Adrenal gland (tissue), 12 donors: ENCODE results near the gene ERICH6. TPM values are rescaled to one million over a fixed set of nuclear protein-coding genes. Genes with fewer than 3 reads are reported as not detected.

Source experiments
- DNase-seq, 7 donors: peaks; one replicate each; pipeline ENCODE4 v3.0.0-alpha.2; 2019 to 2020
- H3K27ac ChIP-seq, 5 donors: fragments of 200-600 bp; sonication (generic) in 4 of 5; 1 replicate in 3 of 5; 2 replicates in 2 of 5; pipeline versions ENCODE4 v1.5.1 to v1.8.0; 2016 to 2020; ENCODE audit warnings: mild to moderate bottlenecking in 1 of 5
- H3K27me3 ChIP-seq: fragments of 200-600 bp; 2 replicates; pipeline ENCODE4 v1.8.0; 2021
- H3K36me3 ChIP-seq, 2 donors: fragments of 200-600 bp; replicated peaks in 1 of 2; 1 replicate in 1 of 2; 2 replicates in 1 of 2; pipeline versions ENCODE4 v1.5.1 to v1.8.0; 2018 to 2022
- H3K4me1 ChIP-seq, 2 donors: fragments of 200-600 bp; replicated peaks in 1 of 2; 1 replicate in 1 of 2; 2 replicates in 1 of 2; pipeline versions ENCODE4 v1.5.1 to v1.8.0; 2018 to 2021
- H3K4me3 ChIP-seq, 4 donors: fragments of 200-600 bp; sonication (generic) in 3 of 4; one replicate each; pipeline ENCODE4 v1.5.1; 2016 to 2018
- H3K9me3 ChIP-seq, 3 donors: fragments of 200-600 bp; sonication (generic) in 1 of 3; replicated peaks in 1 of 3; 1 replicate in 2 of 3; 2 replicates in 1 of 3; pipeline versions ENCODE4 v1.5.1 to v1.8.0; 2016 to 2021
- CTCF ChIP-seq, 6 experiments: fragments of 450-650 bp in 4 of 6; fragments of 200-600 bp in 2 of 6; sonication (generic) in 1 of 6; IDR thresholded peaks; 1 replicate in 5 of 6; 2 replicates in 1 of 6; pipeline versions ENCODE4 v1.5.1 to v1.8.0; 2016 to 2021; ENCODE audit warnings: antibody characterized with exemption in 6 of 6, mild to moderate bottlenecking in 2 of 6, moderate library complexity in 1 of 6
- POLR2A ChIP-seq, 2 donors: fragments of 450-650 bp; IDR thresholded peaks; one replicate each; pipeline ENCODE4 v1.6.1; 2017; ENCODE audit warnings: antibody characterized with exemption in 2 of 2, mild to moderate bottlenecking in 2 of 2, moderate library complexity in 1 of 2
- WGBS, 4 donors: extraction: QIAGEN DNeasy Blood & Tissue Kit in 2 of 4; methylation state at CpG; one replicate each; pipeline versions ENCODE4 v1.1.5 to v1.1.7; 2013 to 2017; 5-methylcytosine and 5-hydroxymethylcytosine counted together
- intact Hi-C, 2 donors: fragments of 100-400 bp; cut with DNase I; formaldehyde crosslinking; loops; one replicate each; pipeline versions ENCODE4 v1.14.1 to v1.15.0; 2022 to 2023
- polyA plus RNA-seq, 3 donors: library from polyadenylated mRNA; stranded (reverse); fragments of 200-250 nt in 2 of 3; fragments of 350-450 nt in 1 of 3; fragmentation: Illumina TruSeq in 1 of 3; extraction: RNeasy Lipid Tissue Mini Kit (QIAGEN cat#74804) in 1 of 3; gene quantifications; one replicate each; pipeline ENCODE4 v1.2.3, GENCODE V29; 2013 to 2014
- total RNA-seq, 9 donors: library from RNA; depleted of rRNA in 4 of 9; stranded (reverse); fragments of >200 nt in 4 of 9; fragments of 120-200 nt in 1 of 9; fragmentation: NEBNext Ultra II Directional in 1 of 9; extraction: Animal tissue kit (Norgen Biotek cat#: 25700) in 1 of 9; gene quantifications; one replicate each; pipeline versions ENCODE4 v1.1.0 to v1.2.4, GENCODE V29; 2013 to 2023
- donor health status: healthy with polysubstance abuse.
- donor health status: Bipolar disorder and iron deficiency.
- donor health status: DM: yes; HTN: yes; CAD: no.
- donor health status: DM: no; HTN: no; CAD: no.
- donor health status: DM: no; HTN: no; CAD: no.
- donor health status: DM: yes; HTN: yes; CAD: no.

ERICH6 gene
- total and polyA plus RNA-seq, 12 donors, result 0.22 to 0.55 (median 0.46) TPM; not detected in 8

- Histone ChIP-seq H3K4me3 (no peak overlapping the region), H3K27ac (peak overlapping the region in 4 of 5 donors; percentile 38 to 89 (median 86)), H3K9me3 (no peaks in the 10 kb centered on the region), H3K36me3 (peaks cover 0 to 5% of the 10 kb centered on the region in 2 donors), H3K4me1 (peaks cover 69 to 98% of the 10 kb centered on the region in 2 donors), H3K27me3 (no peaks in the 10 kb centered on the region)
- intact Hi-C loops, result no loop called here
- peak in 1 of 7 donors; percentile 17 for DNase-seq
- 31 to 57% (median 43%) methylated on average over 8 of the region's 8 CpGs for WGBS, 4 donors
- no peak for TF ChIP-seq POLR2A (IDR thresholded peaks at IDR 0.05)
- TF ChIP-seq CTCF (IDR thresholded peaks at IDR 0.05), result no peak
Measured at GRCh38 chr3:150744041-150744918, 40.6 kb upstream of the ERICH6 start.

- Histone ChIP-seq H3K27me3 (no peaks in the 10 kb centered on the region), H3K4me1 (peaks cover 66 to 98% of the 10 kb centered on the region in 2 donors), H3K27ac (peak overlapping the region in 3 of 5 donors; percentile 85 to 89 (median 87)), H3K36me3 (peaks cover 0 to 5% of the 10 kb centered on the region in 2 donors), H3K9me3 (no peaks in the 10 kb centered on the region), H3K4me3 (no peak overlapping the region)
- TF ChIP-seq POLR2A (IDR thresholded peaks at IDR 0.05) (no peak), CTCF (IDR thresholded peaks at IDR 0.05) (no peak)
- intact Hi-C loops, result no loop called here
- DNase-seq, result no peak
- 37 to 49% (median 45%) methylated on average over 2 of the region's 2 CpGs for WGBS, 4 donors
Measured at GRCh38 chr3:150743508-150743907, 39.8 kb upstream of the ERICH6 start.

GRCh38 chr3:150742679-150743078 lies 39.0 kb upstream of the ERICH6 start:
- Histone ChIP-seq H3K27ac (peak overlapping the region in 3 of 5 donors; percentile 85 to 89 (median 87)), H3K9me3 (no peaks in the 10 kb centered on the region), H3K27me3 (no peaks in the 10 kb centered on the region), H3K4me1 (peaks cover 67 to 98% of the 10 kb centered on the region in 2 donors), H3K36me3 (peaks cover 0 to 5% of the 10 kb centered on the region in 2 donors), H3K4me3 (no peak overlapping the region)
- TF ChIP-seq POLR2A (IDR thresholded peaks at IDR 0.05) (no peak), CTCF (IDR thresholded peaks at IDR 0.05) (no peak)
- intact Hi-C loops, result no loop called here
- DNase-seq, result no peak
- WGBS, 4 donors, result 81 to 93% (median 88%) methylated on average over 4 of the region's 4 CpGs

- WGBS, 4 donors, result 80 to 86% (median 84%) methylated on average over 15 of the region's 15 CpGs
- peaks cover 0 to 5% of the 10 kb centered on the region in 2 donors for H3K36me3 ChIP-seq
- intact Hi-C loops, result no loop called here
Measured at GRCh38 chr3:150742141-150742523, 38.4 kb upstream of the ERICH6 start.

More at GRCh38 chr3:150742141-150742523, 38.4 kb upstream of the ERICH6 start:
- Histone ChIP-seq H3K27ac (peak overlapping the region in 3 of 5 donors; percentile 85 to 89 (median 87)), H3K9me3 (no peaks in the 10 kb centered on the region), H3K27me3 (no peaks in the 10 kb centered on the region), H3K4me3 (no peak overlapping the region), H3K4me1 (peaks cover 65 to 98% of the 10 kb centered on the region in 2 donors)
- no peak for TF ChIP-seq POLR2A (IDR thresholded peaks at IDR 0.05)
- TF ChIP-seq CTCF (IDR thresholded peaks at IDR 0.05), result no peak
- DNase-seq, result peak in 2 of 7 donors; percentile 11 to 13
